Thoracic aorta (tissue), 2 donors: Measurements from ENCODE around the gene SULT2A1. TPM values are rescaled to one million over a fixed set of nuclear protein-coding genes. Genes with fewer than 3 reads are reported as not detected.
A peak's percentile ranks its signal among the peaks of the same experiment; 100 is the strongest.

Experiments used
- ATAC-seq: fragments of 150-250 bp; one replicate; pipeline ENCODE4 v1.8.0; 2017; ENCODE audit warnings: low read depth; ENCODE audit not compliant: insufficient number of reproducible peaks, low FRiP score
- DNase-seq: peaks from one replicate; pipeline ENCODE4 v3.0.0-alpha.2; 2020; ENCODE audit warnings: low spot score
- H3K27ac ChIP-seq, 2 donors: fragments of 200-600 bp; sonication (generic); 1 replicate in 1 of 2; 2 replicates in 1 of 2; pipeline ENCODE4 v1.5.1; 2016; ENCODE audit warnings: mild to moderate bottlenecking in 2 of 2, moderate library complexity in 2 of 2
- H3K27me3 ChIP-seq: fragments of 200-600 bp; sonication (generic); replicated peaks from 2 replicates; pipeline ENCODE4 v1.6.0; 2016; ENCODE audit warnings: mild to moderate bottlenecking; ENCODE audit not compliant: insufficient read depth
- H3K36me3 ChIP-seq: fragments of 200-600 bp; sonication (generic); one replicate; pipeline ENCODE4 v1.5.1; 2016
- H3K4me1 ChIP-seq, 2 donors: fragments of 200-600 bp; sonication (generic); 1 replicate in 1 of 2; 2 replicates in 1 of 2; pipeline versions ENCODE4 v1.5.1 to v1.6.0; 2016; ENCODE audit warnings: low read depth in 2 of 2, mild to moderate bottlenecking in 1 of 2; ENCODE audit not compliant: control insufficient read depth in 1 of 2
- H3K4me3 ChIP-seq: fragments of 200-600 bp; sonication (generic); 2 replicates; pipeline ENCODE4 v1.5.1; 2016; ENCODE audit warnings: mild to moderate bottlenecking
- H3K9me3 ChIP-seq: fragments of 200-600 bp; sonication (generic); 2 replicates; pipeline ENCODE4 v1.5.1; 2016
- CTCF ChIP-seq: fragments of 200-600 bp; sonication (generic); IDR thresholded peaks from one replicate; pipeline ENCODE4 v1.5.1; 2019; ENCODE audit warnings: antibody characterized with exemption
- total RNA-seq, 2 donors: library from RNA; depleted of rRNA; stranded (reverse); fragments of >200 nt; gene quantifications; one replicate each; pipeline versions ENCODE4 v1.1.0 to v1.2.3, GENCODE V29; 2016

The SULT2A1 gene
- total RNA-seq, 2 donors from 2014 or later: not detected

- H3K36me3 ChIP-seq: no peaks in the 10 kb centered on the region
- H3K27ac ChIP-seq: no peak overlapping the region
- no peaks in the 10 kb centered on the region for H3K9me3 ChIP-seq
- H3K4me3 ChIP-seq: no peak overlapping the region
- no peak for DNase-seq
- no peak for ATAC-seq
- H3K27me3 ChIP-seq: no peaks in the 10 kb centered on the region
- TF ChIP-seq CTCF: peak; percentile 19
- H3K4me1 ChIP-seq: no peaks in the 10 kb centered on the region
These were observed 37.2 kb downstream of the SULT2A1 start for GRCh38 chr19:47848823-47849473.

GRCh38 chr19:47848425-47848822 lies 37.7 kb downstream of the SULT2A1 start:
- Histone ChIP-seq H3K27me3 (no peaks in the 10 kb centered on the region), H3K9me3 (no peaks in the 10 kb centered on the region), H3K36me3 (no peaks in the 10 kb centered on the region), H3K27ac (no peak overlapping the region), H3K4me1 (no peaks in the 10 kb centered on the region), H3K4me3 (no peak overlapping the region)
- no peak for TF ChIP-seq CTCF
- DNase-seq: no peak
- ATAC-seq: no peak

- Histone ChIP-seq H3K27me3 (no peaks in the 10 kb centered on the region), H3K36me3 (no peaks in the 10 kb centered on the region), H3K9me3 (no peaks in the 10 kb centered on the region), H3K4me3 (no peak overlapping the region), H3K27ac (no peak overlapping the region), H3K4me1 (no peaks in the 10 kb centered on the region)
- no peak for TF ChIP-seq CTCF
- ATAC-seq: no peak
- no peak for DNase-seq
These were observed 43.2 kb downstream of the SULT2A1 start for GRCh38 chr19:47842941-47843340.

GRCh38 chr19:47839913-47840312 lies 46.2 kb downstream of the SULT2A1 start:
- TF ChIP-seq CTCF: no peak
- Histone ChIP-seq H3K27me3 (no peaks in the 10 kb centered on the region), H3K9me3 (no peaks in the 10 kb centered on the region), H3K4me1 (no peaks in the 10 kb centered on the region), H3K27ac (no peak overlapping the region), H3K36me3 (no peaks in the 10 kb centered on the region), H3K4me3 (no peak overlapping the region)
- ATAC-seq: no peak
- no peak for DNase-seq

GRCh38 chr19:47839411-47839810 lies 46.7 kb downstream of the SULT2A1 start:
- H3K36me3 ChIP-seq: no peaks in the 10 kb centered on the region
- no peaks in the 10 kb centered on the region for H3K4me1 ChIP-seq
- H3K27me3 ChIP-seq: no peaks in the 10 kb centered on the region
- DNase-seq: no peak
- H3K27ac ChIP-seq: no peak overlapping the region
- TF ChIP-seq CTCF: no peak
- ATAC-seq: no peak
- no peak overlapping the region for H3K4me3 ChIP-seq
- no peaks in the 10 kb centered on the region for H3K9me3 ChIP-seq
